ENCODE results near the gene IL1R2.

IL1R2 gene

GRCh38 chr2:102072741-102073140, 81.0 kb downstream of the IL1R2 start:
- in situ Hi-C loops (cut with MboI; ENCODE audit: low sequenced_read_pairs, unreplicated experiment): no loop called here
- TF ChIP-seq CTCF (IDR thresholded peaks at IDR 0.05; ENCODE audit: borderline replicate concordance, control extremely low read depth, extremely low read depth, insufficient read depth, missing control alignments): no peak
- no peak for DNase-seq (ENCODE audit: low spot score)

GRCh38 chr2:102073168-102073724, 81.5 kb downstream of the IL1R2 start:
- no peak for TF ChIP-seq CTCF (IDR thresholded peaks at IDR 0.05; ENCODE audit: borderline replicate concordance, control extremely low read depth, extremely low read depth, insufficient read depth, missing control alignments)
- DNase-seq (ENCODE audit: low spot score): no peak
- in situ Hi-C loops (cut with MboI; ENCODE audit: low sequenced_read_pairs, unreplicated experiment): no loop called here

GRCh38 chr2:102074152-102074783, 82.5 kb downstream of the IL1R2 start:
- no peak for DNase-seq (ENCODE audit: low spot score)
- in situ Hi-C loops (cut with MboI; ENCODE audit: low sequenced_read_pairs, unreplicated experiment): no loop called here
- no peak for TF ChIP-seq CTCF (IDR thresholded peaks at IDR 0.05; ENCODE audit: borderline replicate concordance, control extremely low read depth, extremely low read depth, insufficient read depth, missing control alignments)

GRCh38 chr2:102075479-102075878, 83.7 kb downstream of the IL1R2 start:
- in situ Hi-C loops (cut with MboI; ENCODE audit: low sequenced_read_pairs, unreplicated experiment): no loop called here
- no peak for TF ChIP-seq CTCF (IDR thresholded peaks at IDR 0.05; ENCODE audit: borderline replicate concordance, control extremely low read depth, extremely low read depth, insufficient read depth, missing control alignments)

GRCh38 chr2:102076512-102076911, 84.8 kb downstream of the IL1R2 start:
- TF ChIP-seq CTCF (IDR thresholded peaks at IDR 0.05; ENCODE audit: borderline replicate concordance, control extremely low read depth, extremely low read depth, insufficient read depth, missing control alignments): no peak
- no peak for DNase-seq (ENCODE audit: low spot score)
- in situ Hi-C loops (cut with MboI; ENCODE audit: low sequenced_read_pairs, unreplicated experiment): no loop called here

More at GRCh38 chr2:102075479-102075878, 83.7 kb downstream of the IL1R2 start:
- no peak for DNase-seq (ENCODE audit: low spot score)

Measured in GM13976 (cell line).